DND-41 (cell line): Measurements from ENCODE around the gene TSPAN18.

Source experiments
- CTCF ChIP-seq: IDR thresholded peaks from 2 replicates; pipeline ENCODE4 v1.5.1; 2012; ENCODE audit warnings: borderline replicate concordance, low read length, moderate library complexity, mild to moderate bottlenecking; ENCODE audit not compliant: poor library complexity, severe bottlenecking; ENCODE audit errors: extremely low read depth
- EZH2 ChIP-seq: IDR thresholded peaks from 3 replicates; pipeline ENCODE4 v1.6.1; 2012; ENCODE audit warnings: borderline replicate concordance, low read depth, mild to moderate bottlenecking, moderate library complexity, low read length, inconsistent platforms; ENCODE audit not compliant: severe bottlenecking

GRCh38 chr11:44917741-44918140 lies 191.0 kb downstream of the TSPAN18 start:
- TF ChIP-seq CTCF (no peak), EZH2 (no peak)
